GM20431 (cell line): ENCODE data around the gene CCDC102A.
"Not testable (repeated sequence)": the region's sequence is repeated elsewhere in the genome, so short reads cannot be mapped to it uniquely, and the experiment has no call there.

Experiments
- in situ Hi-C: fragments of 300-500 bp; cut with MseI, MboI; formaldehyde crosslinking; loops from one replicate; pipeline ENCODE4 v1.15.0; 2020; ENCODE audit warnings: low sequenced_read_pairs; ENCODE audit not compliant: unreplicated experiment

Gene CCDC102A

GRCh38 chr16:57507136-57508034, 29.0 kb downstream of the CCDC102A start:
- in situ Hi-C loops, result no loop called here

DNA sequence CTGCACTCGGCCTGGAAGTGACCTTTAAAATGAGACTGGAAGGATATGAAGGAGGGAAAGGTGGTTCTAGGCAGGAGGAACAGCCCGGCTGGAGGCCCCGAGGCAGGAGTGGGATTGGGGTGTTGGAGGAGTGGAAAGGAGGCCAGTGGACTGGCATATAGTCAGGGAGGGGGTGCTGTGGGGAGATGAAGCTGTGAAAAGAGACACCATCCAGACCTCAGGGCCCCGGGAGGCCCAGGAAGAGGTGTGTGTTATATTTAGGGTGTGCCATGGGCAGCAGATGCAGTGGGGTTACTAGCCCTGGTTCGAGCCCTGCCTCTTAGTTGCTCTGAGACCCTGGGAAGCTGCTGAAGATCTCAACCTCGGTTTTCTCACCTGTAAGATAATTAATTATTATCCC, 31.2 kb downstream of the CCDC102A start:
- in situ Hi-C loops, result no loop called here

DNA sequence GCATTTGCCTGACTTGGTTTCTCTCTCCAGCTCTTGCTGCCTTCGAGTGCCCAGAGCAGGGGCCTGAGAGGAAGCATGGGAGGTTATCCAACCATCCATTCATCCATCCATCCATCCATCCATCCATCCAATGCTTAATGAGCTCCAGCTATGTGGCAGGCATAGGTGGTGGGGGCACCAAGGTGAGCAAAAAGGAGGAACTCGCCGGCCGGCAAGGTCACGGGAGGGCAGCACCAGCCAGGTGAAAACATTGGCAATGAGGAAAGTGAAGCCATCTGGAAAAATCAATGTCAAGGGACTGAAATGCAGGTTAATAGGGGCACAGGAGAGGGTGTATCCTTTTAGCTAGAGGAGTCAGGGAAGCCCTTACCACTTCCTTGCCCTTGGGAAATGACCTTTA, 31.9 kb downstream of the CCDC102A start:
- in situ Hi-C loops, result no loop called here

DNA sequence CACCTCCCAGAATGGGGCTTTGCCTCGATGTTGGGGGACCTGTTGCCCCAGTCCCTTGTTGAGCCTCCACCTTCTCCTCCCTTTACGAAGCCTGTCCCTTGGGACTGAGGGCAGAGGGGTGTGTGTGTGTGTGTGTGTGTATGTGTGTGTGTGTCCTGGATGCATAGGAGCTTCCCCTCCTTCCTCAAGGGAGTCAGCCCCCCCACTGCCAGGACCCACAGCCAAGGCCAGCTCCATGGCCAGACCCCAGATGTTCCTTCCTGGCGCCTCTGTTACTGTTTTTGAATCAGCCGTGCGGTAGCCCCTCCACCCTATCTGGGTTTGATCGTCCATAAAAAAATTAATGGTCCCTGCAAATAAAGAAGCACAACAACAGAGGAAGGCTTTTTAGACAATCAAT, 32.4 kb downstream of the CCDC102A start:
- in situ Hi-C loops, result no loop called here

- in situ Hi-C loops, result no loop called here
Observed at GRCh38 chr16:57503366-57503765, 33.0 kb downstream of the CCDC102A start.

GRCh38 chr16:57502048-57502775, 34.2 kb downstream of the CCDC102A start:
- in situ Hi-C loops, result no loop called here

GRCh38 chr16:57501492-57501891, 34.9 kb downstream of the CCDC102A start:
- in situ Hi-C loops, result no loop called here

DNA sequence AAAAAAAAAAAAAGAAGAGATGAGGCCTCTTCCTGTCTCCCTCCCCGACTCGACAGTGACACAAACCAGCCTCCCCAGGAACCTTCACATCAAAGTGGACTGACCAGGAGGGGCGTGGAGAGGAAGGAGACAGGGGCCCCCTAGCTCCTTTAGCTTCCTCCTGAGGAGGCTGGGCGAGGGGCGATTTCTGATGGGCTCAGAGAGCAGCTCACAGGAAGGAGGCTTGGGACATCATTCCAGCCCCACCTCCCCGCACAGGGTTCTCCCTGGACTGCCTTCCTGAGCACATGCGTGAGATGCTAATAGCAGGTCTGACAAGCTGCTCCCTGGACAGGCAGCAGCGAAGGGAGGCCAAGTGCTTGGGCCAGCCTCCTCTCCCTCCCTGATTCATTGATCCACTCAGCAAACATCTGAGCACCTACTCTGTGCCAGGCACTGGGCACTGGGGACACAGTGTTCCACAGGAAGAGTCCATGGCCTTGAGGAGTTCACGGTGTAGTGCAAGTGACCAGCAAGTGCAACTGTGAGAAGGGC, 35.7 kb downstream of the CCDC102A start:
- in situ Hi-C loops, result no loop called here

GRCh38 chr16:57499941-57500340, 36.4 kb downstream of the CCDC102A start:
- in situ Hi-C loops, result not testable (repeated sequence)

DNA sequence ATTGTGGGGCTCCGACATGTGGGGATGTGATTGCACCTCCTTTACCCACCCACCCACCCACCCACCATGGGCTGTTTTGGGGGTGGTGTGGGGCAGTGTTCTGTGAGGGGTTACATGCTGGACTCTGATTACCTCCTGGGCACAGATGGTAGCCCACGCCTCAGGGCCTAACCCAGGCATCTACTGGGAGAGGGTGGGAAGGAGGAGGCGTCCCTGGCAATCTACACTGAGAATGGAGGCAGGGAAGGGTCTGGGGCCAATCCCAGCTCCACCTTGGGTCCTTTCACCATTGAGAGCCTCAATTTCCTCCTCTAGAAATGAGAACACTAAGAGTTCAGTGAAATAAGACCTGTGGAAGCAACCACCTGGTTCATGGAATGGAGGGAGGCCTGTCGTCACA, 38.3 kb downstream of the CCDC102A start:
- in situ Hi-C loops, result no loop called here

GRCh38 chr16:57497121-57497520, 39.2 kb downstream of the CCDC102A start:
- in situ Hi-C loops, result no loop called here

- in situ Hi-C loops, result no loop called here
Observed at GRCh38 chr16:57493767-57494166, 42.6 kb downstream of the CCDC102A start.

DNA sequence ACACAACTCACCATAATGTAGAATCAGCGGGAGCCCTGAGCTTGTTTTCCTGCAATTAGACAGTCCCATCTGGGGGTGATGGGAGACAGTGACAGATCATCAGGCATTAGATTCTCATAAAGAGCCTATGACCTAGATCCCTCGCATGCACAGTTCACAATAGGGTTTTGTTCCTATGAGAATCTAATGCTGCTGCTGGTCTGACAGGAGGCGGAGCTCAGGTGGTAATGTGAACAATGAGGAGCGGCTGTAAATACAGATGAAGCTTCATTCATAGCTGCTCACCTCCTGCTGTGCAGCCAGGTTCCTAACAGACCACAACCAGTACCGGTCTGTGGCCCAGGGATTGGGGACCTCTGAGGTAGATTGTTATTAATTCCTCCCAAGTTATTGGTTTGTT, 47.1 kb downstream of the CCDC102A start:
- in situ Hi-C loops, result no loop called here

GRCh38 chr16:57486858-57487834, 49.2 kb downstream of the CCDC102A start:
- in situ Hi-C loops, result no loop called here

DNA sequence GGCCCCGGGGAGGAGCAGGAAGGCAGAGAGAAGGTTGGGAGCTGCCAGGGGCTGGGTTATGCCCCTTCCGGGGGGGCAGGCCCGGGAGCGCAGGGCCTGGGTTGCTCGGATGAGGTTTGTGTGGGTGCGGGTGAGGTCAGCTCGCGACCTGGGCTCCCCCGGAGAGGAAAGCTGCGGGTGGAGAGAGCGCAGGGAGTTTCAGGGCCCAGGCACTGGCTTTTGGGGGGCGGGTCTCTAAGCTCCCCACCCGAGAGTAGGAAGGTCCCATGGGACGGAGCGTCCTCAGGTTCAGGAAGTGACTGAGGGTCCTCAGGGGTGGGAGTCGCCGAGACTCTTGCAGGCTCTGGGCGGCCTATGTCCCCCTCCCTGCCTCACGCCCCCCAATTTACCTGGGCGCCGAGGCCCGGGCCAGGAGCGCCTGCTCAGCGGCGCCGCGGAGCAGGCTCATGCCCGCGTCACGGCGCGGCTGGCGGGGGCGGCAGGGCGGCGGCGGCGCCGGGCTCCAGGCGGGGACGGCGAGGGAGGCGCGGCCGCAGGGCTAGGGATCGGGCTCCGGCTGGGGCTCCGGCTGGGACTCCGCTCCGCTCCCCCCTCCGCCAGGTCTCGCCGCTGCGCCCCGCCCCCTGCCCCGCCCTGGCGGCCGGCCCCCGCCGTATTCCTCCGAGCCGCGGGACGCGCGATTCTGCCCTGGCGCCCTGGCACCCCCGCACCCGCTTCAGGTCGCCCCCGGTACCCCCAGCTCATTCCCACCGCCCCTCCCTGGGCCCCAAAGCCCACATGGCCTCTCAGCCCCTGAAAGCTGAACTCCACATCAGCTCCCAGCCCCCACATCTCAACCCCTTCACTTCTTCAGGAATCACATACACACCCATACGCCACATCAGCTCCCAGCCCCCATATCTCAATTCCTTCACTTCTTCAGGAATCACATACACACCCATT, 50.2 kb downstream of the CCDC102A start, which contains the start of gene DOK4:
TSS of gene DOK4 (minus strand) at position 578 of the 942 bp plus-strand sequence. CDS start 6,986 bp downstream, outside the sequence.
- in situ Hi-C loops, result no loop called here

DNA sequence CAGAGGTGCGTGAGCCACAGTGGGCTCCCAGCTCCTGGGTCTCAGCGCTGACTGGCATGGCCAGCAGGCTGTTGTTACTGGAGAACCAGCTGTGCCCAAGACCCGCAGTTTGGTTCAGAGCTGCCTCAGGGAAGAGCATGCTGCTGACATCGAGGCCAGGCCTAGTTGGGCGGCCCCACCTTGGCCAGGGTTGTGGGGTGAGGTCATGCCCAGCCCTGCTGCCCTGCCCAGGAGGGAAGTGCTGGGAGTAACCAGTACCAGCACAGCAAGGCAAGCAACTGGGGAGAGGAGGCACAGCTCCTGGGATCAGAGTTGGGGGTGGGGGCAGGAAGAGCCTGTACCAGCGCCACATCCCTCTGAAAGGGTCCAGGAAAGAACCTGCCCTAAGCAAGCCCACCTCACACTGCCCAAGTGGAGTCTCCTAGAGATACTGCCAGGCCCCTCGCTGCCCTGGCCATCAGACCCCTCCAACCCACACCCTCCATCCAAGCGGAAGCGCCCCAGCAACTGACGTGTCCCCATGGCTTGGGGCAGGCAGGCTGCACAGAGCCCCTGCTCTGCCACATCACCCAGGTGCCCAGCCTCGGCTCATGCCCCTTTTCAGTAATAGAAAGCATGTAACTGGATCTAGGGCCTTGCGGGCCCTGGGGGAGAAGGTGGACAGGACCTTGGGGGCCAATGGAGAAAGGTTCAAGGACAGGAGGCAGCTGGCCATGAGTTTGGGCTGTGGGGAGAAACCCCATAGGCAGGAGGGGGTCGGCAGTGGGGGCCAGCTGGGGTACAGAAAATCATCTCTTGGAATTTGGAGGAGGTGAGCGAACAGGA, 51.1 kb downstream of the CCDC102A start:
- in situ Hi-C loops, result no loop called here

- in situ Hi-C loops, result no loop called here
Observed at GRCh38 chr16:57484515-57485005, 51.8 kb downstream of the CCDC102A start.
